ENCODE measurements around the gene HAUS8.

DNA sequence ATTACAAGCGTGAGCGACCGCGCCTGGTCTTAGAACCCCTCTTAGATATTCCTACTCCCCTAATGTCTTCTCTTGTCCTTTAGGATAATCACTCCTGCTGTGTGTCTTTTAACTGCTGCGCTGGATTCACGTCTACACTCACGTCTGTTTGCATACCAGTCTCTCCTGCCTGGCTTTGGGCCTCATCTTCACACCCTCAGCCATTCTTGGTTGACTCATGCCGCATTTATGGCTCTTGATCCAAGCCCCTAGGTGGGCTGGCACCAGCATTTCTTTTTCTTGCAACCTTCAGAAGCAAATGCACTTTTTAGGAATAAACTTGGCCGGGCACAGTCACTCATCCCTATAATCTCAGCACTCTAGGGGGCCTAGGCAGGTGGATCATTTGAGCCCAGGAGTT is 23.1 kb upstream of the HAUS8 start:
- TF ChIP-seq, protein P1, sequence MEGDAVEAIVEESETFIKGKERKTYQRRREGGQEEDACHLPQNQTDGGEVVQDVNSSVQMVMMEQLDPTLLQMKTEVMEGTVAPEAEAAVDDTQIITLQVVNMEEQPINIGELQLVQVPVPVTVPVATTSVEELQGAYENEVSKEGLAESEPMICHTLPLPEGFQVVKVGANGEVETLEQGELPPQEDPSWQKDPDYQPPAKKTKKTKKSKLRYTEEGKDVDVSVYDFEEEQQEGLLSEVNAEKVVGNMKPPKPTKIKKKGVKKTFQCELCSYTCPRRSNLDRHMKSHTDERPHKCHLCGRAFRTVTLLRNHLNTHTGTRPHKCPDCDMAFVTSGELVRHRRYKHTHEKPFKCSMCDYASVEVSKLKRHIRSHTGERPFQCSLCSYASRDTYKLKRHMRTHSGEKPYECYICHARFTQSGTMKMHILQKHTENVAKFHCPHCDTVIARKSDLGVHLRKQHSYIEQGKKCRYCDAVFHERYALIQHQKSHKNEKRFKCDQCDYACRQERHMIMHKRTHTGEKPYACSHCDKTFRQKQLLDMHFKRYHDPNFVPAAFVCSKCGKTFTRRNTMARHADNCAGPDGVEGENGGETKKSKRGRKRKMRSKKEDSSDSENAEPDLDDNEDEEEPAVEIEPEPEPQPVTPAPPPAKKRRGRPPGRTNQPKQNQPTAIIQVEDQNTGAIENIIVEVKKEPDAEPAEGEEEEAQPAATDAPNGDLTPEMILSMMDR (IDR thresholded peaks at IDR 0.05) = no peak
- TF ChIP-seq ZFX (IDR thresholded peaks at IDR 0.05; ENCODE audit: borderline replicate concordance) = no peak

All from 22Rv1 (cell line).